Large intestine (tissue), 3 donors: ENCODE results near the gene NEB. TPM values are rescaled to one million over a fixed set of nuclear protein-coding genes. Genes with fewer than 3 reads are reported as not detected.
"Not testable (repeated sequence)": the region's sequence is repeated elsewhere in the genome, so short reads cannot be mapped to it uniquely, and the experiment has no call there.

Source experiments
- DNase-seq, 2 donors: peaks; one replicate each; pipeline versions ENCODE4 v3.0.0 to v3.0.0-alpha.2; 2013
- H3K27ac ChIP-seq: one replicate; pipeline ENCODE4 v1.5.1; 2013; ENCODE audit warnings: low read length
- H3K27me3 ChIP-seq: 2 replicates; pipeline ENCODE4 v1.6.1; 2013; ENCODE audit warnings: low read length; ENCODE audit not compliant: control insufficient read depth, insufficient read depth
- H3K36me3 ChIP-seq: 2 replicates; pipeline ENCODE4 v1.6.1; 2013; ENCODE audit warnings: low read length; ENCODE audit not compliant: control insufficient read depth, insufficient read depth
- H3K4me1 ChIP-seq: one replicate; pipeline ENCODE4 v1.6.1; 2013; ENCODE audit warnings: low read length; ENCODE audit not compliant: control insufficient read depth, insufficient read depth
- H3K4me3 ChIP-seq: one replicate; pipeline ENCODE4 v1.5.1; 2013; ENCODE audit warnings: low read length
- H3K9me3 ChIP-seq: one replicate; pipeline ENCODE4 v1.6.1; 2013; ENCODE audit warnings: mild to moderate bottlenecking, low read depth, low read length, moderate library complexity; ENCODE audit not compliant: control insufficient read depth
- WGBS: methylation state at CpG from one replicate; pipeline ENCODE4 v1.1.5; 2013; ENCODE audit warnings: low lambda C conversion rate; ENCODE audit not compliant: insufficient coverage; 5-methylcytosine and 5-hydroxymethylcytosine counted together
- polyA plus RNA-seq: library from polyadenylated mRNA; unstranded; fragments of 120-200 nt; gene quantifications from one replicate; pipeline ENCODE4 v1.2.1, GENCODE V29; 2013

Gene NEB
- polyA plus RNA-seq, 1 donor = 18.5 TPM

DNA sequence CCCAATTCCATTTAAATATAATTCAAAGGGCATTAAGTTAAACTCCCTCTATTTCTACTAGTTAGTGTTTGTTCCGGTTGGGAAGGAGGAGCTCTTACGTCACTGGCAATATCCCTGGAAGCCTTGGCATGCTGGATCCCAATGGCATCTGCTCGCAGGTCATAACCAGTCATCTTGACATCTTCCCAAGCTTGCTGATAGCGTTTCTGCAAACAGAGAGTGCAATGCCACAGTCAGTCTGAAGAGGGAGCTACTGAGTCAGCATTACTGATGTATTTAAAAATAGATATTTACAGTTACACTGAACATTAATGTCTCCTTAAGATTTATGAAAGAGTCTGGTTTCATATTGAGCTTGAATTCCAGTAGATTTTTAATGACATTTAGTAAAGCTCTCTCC lies 132.5 kb downstream of the NEB start:
- no CpG with 5 or more reads among the region's 4 CpGs for WGBS
- not testable (repeated sequence) for H3K27ac ChIP-seq, H3K4me3 ChIP-seq, DNase-seq, H3K4me1 ChIP-seq, H3K36me3 ChIP-seq, H3K9me3 ChIP-seq, H3K27me3 ChIP-seq

DNA sequence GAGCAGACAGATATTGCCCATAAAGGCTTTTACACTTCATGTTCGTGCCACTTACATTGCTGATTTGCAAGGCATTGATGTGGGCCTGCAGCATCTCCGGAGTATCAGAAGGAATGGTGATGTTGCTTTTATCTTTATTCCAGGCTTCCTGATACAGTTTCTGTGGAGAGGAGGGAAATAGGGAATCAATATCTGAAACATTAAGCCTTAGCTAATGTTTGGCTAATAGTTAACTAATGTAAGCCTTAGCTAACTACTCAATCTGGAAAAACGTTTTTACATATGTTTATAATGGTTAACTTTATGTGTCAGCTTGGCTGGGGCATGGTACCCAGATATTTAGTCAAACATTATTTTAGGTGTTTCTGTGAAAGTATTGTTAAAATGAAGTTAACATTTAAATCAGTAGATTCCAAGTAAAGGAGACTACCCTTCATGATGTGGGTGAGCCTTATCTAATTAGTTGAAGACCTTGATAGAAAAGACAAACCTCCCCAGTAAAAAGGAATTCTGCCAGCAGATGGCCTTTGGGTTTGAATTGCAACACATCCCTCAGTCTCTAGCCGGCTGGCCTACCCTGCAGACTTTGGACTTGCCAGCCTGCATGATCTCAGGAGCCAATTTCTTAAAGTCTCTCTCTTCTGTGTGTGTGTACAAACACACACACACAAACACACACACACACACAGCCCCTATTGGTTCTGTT lies 137.2 kb downstream of the NEB start:
- not testable (repeated sequence) for H3K27me3 ChIP-seq, H3K4me1 ChIP-seq, DNase-seq, H3K36me3 ChIP-seq, H3K4me3 ChIP-seq, H3K27ac ChIP-seq, H3K9me3 ChIP-seq
- no CpG with 5 or more reads among the region's 4 CpGs for WGBS

- not testable (repeated sequence) for H3K27ac ChIP-seq, H3K4me3 ChIP-seq, H3K9me3 ChIP-seq, H3K36me3 ChIP-seq, DNase-seq, H3K27me3 ChIP-seq, H3K4me1 ChIP-seq
- WGBS = no CpG with 5 or more reads among the region's 4 CpGs
These were observed 142.4 kb downstream of the NEB start for GRCh38 chr2:151591908-151592255.

GRCh38 chr2:151591250-151591907 lies 142.9 kb downstream of the NEB start:
- not testable (repeated sequence) for H3K4me1 ChIP-seq, H3K4me3 ChIP-seq, H3K27ac ChIP-seq, H3K27me3 ChIP-seq, H3K9me3 ChIP-seq, DNase-seq, H3K36me3 ChIP-seq
- WGBS = no CpG with 5 or more reads among the region's 5 CpGs

DNA sequence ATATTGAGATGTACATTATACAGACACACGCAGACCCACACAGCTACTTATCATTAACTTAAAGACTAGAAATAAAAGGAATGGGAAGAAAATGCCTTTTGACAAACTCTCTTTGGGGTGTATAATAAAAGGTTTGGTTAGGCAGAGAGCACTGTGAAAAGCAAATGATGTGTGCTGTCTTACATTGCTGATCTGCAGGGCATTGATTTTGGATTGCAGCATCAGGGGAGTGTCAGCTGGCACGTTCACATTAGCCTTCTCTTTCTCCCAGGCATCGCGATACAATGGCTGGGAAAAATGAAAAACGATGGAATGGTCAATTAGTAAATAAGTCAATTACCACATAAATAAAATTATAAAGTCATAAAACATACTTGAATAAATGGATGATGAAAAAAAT lies 153.0 kb downstream of the NEB start:
- not testable (repeated sequence) for H3K4me3 ChIP-seq, DNase-seq, H3K36me3 ChIP-seq, H3K27ac ChIP-seq, H3K27me3 ChIP-seq, H3K4me1 ChIP-seq, H3K9me3 ChIP-seq
- no CpG with 5 or more reads among the region's 5 CpGs for WGBS

DNA sequence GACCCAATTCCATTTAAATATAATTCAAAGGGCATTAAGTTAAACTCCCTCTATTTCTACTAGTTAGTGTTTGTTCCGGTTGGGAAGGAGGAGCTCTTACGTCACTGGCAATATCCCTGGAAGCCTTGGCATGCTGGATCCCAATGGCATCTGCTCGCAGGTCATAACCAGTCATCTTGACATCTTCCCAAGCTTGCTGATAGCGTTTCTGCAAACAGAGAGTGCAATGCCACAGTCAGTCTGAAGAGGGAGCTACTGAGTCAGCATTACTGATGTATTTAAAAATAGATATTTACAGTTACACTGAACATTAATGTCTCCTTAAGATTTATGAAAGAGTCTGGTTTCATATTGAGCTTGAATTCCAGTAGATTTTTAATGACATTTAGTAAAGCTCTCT lies 153.6 kb downstream of the NEB start:
- not testable (repeated sequence) for H3K4me1 ChIP-seq, H3K4me3 ChIP-seq, DNase-seq, H3K27ac ChIP-seq, H3K27me3 ChIP-seq, H3K9me3 ChIP-seq, H3K36me3 ChIP-seq
- no CpG with 5 or more reads among the region's 4 CpGs for WGBS

DNA sequence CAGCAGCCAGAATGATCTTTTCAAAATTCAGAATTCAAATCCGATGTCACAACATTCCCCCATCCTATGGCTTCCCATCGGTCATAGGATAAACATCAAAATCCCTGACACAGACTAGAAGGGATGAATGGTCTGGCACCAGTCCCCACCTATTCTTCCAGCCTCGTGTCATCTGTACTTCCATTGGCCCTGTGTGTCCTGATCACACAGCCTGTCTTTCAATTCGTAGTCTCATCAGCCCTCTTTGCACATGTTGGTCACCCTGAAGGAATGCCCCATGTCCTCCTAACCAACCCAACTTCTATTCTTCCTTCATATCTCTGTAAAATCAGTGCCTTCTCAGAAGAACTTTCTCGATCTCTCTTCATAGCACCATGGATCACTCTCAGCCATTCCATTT lies 157.2 kb downstream of the NEB start:
- H3K9me3 ChIP-seq = no peaks in the 10 kb centered on the region
- no peaks in the 10 kb centered on the region for H3K27me3 ChIP-seq
- H3K4me3 ChIP-seq = no peak overlapping the region
- no peak overlapping the region for H3K27ac ChIP-seq
- no peaks in the 10 kb centered on the region for H3K4me1 ChIP-seq
- WGBS = 100% methylated on average over 1 of the region's 5 CpGs
- DNase-seq = no peak
- H3K36me3 ChIP-seq = no peaks in the 10 kb centered on the region

- DNase-seq = no peak
- no CpG with 5 or more reads among the region's 4 CpGs for WGBS
- H3K4me3 ChIP-seq = no peak overlapping the region
- no peaks in the 10 kb centered on the region for H3K36me3 ChIP-seq
- no peaks in the 10 kb centered on the region for H3K9me3 ChIP-seq
- no peaks in the 10 kb centered on the region for H3K4me1 ChIP-seq
- H3K27me3 ChIP-seq = no peaks in the 10 kb centered on the region
- H3K27ac ChIP-seq = no peak overlapping the region
These were observed 158.2 kb downstream of the NEB start for GRCh38 chr2:151576080-151576479.

DNA sequence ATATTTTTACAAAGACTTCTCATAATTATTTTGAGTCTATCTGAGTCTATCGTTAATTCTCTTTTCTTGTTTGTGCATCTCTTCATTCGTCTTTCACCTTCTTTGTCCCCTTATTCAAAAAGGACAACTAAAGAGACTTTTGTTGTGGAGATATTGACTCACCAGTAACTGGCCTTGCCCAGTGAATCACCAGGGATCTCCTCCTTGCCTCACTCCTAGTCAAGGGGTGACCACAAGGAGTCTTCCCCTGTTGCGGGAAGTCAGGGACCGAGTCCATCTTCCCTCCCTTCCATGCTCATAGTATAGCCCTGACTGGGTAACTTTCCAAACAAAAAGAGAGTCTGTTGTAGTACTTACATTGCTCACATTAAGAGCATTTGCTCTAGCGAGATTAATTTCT lies 158.9 kb downstream of the NEB start:
- 100% methylated on average over 2 of the region's 5 CpGs for WGBS
- H3K4me1 ChIP-seq = no peaks in the 10 kb centered on the region
- no peaks in the 10 kb centered on the region for H3K27me3 ChIP-seq
- no peak overlapping the region for H3K27ac ChIP-seq
- H3K4me3 ChIP-seq = no peak overlapping the region
- no peak for DNase-seq
- H3K36me3 ChIP-seq = no peaks in the 10 kb centered on the region
- no peaks in the 10 kb centered on the region for H3K9me3 ChIP-seq

- H3K9me3 ChIP-seq = no peaks in the 10 kb centered on the region
- no peaks in the 10 kb centered on the region for H3K4me1 ChIP-seq
- WGBS = no CpG with 5 or more reads among the region's 8 CpGs
- H3K36me3 ChIP-seq = no peaks in the 10 kb centered on the region
- DNase-seq = no peak
- no peak overlapping the region for H3K4me3 ChIP-seq
- H3K27ac ChIP-seq = no peak overlapping the region
- H3K27me3 ChIP-seq = no peaks in the 10 kb centered on the region
These were observed 164.1 kb downstream of the NEB start for GRCh38 chr2:151570191-151570590.

DNA sequence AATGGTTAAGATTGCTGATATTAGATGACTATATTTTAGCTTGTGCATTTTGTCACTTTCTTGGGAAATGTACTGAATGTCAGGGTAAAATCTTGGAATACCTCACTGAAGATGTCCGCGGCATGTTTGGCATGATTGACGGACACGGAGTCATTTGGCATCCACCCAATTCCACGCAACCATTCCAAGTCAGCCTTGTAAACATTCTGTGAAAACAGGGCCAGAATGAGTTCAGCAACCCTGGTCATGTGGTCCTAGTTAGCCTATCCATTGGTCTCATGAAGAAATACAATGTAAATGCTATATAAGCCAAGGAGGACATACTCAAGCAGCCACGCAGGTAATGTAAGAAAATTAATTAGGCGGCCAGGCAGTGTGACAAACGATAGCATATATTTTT lies 165.1 kb downstream of the NEB start:
- Histone ChIP-seq H3K4me3 (no peak overlapping the region), H3K36me3 (no peaks in the 10 kb centered on the region), H3K9me3 (no peaks in the 10 kb centered on the region), H3K4me1 (no peaks in the 10 kb centered on the region), H3K27me3 (no peaks in the 10 kb centered on the region), H3K27ac (no peak overlapping the region)
- no peak for DNase-seq
- no CpG with 5 or more reads among the region's 8 CpGs for WGBS
